NCI-H1694 (cell line): Measurements from ENCODE around the gene BDKRB1.

Source experiments
- DNase-seq: peaks from one replicate; lab custom pipeline; 2025; lab: John Stamatoyannopoulos, UW

The BDKRB1 gene

GRCh38 chr14:96255501-96256366 lies at the start of gene BDKRB1:
BDKRB1 (plus strand) TSS chr14:96256210; CDS start chr14:96263683, 7,473 bp downstream.
- no peak for DNase-seq

GRCh38 chr14:96206461-96206860 lies 49.5 kb upstream of the BDKRB1 start:
- no peak for DNase-seq

DNA sequence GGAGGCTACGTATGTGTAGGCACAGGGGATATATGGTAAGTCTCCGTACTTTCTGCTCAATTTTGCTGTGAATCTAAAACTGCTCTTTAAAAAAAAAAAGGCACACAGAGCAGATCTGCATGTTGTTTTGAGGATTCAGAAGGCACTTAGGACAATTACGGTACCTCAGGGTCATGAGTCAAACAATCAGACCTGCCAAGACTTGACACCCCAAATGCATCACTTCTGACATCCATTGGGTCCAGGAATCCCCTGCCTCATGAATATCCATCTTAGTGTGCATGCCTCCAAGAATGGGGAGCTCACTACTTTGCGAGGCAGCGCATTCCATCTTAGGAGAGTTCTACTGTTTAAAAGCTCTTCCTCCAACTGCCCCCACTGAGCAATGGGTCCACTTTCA lies 48.3 kb upstream of the BDKRB1 start:
- no peak for DNase-seq

GRCh38 chr14:96208739-96209138 lies 47.3 kb upstream of the BDKRB1 start:
- no peak for DNase-seq

- DNase-seq: no peak
Measured at GRCh38 chr14:96212140-96212539, 43.9 kb upstream of the BDKRB1 start.

DNA sequence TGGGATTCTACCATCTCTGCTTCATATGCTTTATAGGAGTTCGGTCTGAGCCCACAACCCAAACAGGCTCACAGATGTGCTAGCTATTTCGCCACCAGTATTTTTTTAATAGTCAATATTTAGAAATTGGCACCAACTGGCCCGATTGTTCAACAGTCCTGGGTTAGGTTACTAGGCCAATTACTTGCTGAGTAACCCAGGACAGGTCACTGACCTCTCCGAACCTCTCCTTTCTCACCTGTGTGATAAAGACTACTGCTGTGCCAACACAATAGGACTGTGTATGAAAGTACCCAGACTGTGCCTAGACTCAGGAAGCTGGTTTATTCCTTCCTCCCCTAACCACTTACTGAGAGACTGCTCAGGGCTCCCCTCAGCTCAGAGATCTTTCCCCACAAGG lies 43.1 kb upstream of the BDKRB1 start:
- no peak for DNase-seq

GRCh38 chr14:96213871-96214465 lies 42.0 kb upstream of the BDKRB1 start:
- no peak for DNase-seq

DNA sequence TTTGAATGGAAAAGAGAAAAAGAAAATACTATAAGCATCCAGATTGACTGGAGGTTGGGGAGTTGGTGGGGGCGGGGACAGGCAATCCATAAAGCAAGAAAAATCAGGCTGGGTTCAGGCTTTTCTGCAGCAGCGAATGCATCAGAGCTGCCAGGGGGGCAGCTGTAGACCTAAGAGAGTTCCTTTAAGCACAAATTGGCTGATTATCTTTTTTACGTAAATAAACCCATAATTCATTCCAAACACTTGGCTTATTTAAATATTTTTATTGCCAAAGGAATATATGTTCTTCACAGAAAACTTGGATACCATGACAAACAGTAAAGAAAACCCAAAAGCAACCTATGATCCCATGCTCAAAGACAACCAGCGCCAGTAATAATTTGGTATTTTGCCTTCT lies 41.2 kb upstream of the BDKRB1 start:
- no peak for DNase-seq

- DNase-seq: no peak
Measured at GRCh38 chr14:96215452-96216244, 40.4 kb upstream of the BDKRB1 start.

DNA sequence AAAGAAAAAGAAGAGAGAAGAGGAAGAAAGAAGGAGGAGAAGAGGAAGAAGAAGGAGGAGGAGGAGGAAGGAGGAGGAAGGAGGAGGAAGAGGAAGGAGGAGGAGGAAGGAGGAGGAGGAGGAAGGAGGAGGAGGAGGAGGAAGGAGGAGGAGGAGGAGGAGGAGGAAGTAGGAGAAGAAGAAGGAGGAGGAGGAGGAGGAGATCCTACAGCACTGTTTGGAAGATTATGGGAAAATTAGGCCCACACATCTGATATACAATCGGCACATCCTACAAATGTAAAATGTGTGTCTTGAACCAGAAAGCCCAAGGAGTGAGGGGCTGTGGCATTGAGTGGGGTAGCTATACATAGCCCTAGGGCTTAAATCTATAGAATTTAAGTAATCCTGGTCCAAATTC lies 39.4 kb upstream of the BDKRB1 start:
- no peak for DNase-seq

DNA sequence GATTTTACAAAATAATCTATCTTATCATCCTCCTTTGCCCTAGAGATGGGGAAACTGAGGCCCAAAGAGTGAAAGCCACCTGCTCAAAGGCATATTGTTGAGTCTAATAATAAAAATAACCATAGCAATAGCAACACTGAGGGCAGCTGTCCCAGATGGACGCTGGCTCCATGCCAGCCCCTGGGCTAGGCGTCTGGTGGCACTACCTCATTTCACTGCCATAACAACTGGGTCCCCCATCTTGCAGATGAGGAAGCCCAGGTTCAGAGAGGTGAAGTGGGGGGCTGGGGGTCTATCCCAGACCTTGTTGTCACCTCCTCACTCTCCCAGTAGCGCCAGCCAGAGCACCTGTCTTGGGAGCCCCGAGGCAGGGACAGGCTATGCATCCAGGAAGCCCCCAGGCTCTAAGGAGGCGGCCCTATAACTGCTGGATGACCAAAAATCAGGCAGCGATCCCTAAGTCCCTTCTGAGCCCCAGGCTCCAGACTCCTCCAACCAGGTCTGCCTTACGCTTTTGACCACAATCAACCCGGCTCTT lies 38.6 kb upstream of the BDKRB1 start:
- no peak for DNase-seq

- no peak for DNase-seq
Measured at GRCh38 chr14:96221109-96221650, 34.8 kb upstream of the BDKRB1 start.

DNA sequence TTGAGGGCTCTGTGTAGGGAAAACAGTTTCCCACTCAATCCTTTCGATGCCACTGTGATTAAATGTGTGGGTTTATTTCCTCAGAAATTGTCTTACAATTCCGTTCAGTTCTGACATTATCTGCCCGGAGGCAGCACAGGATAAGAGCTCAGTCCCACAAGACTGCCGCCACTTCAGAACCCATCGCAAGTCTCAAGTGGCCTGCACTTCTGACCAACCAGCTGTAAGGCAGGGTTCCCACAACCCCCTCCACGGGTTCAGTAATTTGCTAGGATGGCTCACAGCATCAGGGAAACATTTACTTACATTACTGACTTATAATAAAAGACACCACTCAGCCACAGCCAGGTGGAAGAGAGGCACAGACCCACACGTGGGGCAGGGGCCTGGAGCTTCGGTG lies 34.2 kb upstream of the BDKRB1 start:
- DNase-seq: no peak

DNA sequence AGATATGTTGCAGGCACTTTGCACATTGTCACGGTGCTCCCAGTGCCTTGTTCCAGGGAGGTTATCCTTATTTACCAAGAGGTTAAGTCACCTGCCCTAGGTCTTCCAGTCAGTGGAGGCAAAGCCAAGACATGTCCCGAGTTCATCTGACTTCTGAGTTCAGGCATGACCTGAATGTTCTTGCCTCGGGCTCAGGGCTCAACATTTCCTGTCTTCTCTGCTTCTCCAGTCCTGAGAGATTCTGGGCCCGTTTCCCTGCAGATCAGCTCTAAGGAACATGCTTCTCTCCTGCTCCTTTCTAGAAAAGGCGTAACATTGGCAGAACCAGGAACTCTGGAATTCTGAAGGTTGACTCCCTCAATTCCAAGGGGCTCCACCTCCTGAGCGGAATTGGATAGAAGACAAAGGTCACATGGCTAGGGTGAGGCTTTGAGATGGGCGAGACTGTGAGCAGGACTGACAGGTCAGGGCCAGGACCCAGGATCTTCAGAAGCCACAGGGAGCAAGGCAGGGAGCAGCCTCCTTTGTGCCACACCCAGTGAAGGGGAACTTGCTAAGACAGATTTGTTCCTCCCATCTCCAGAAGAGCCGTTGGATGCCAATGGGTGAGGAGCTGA lies 31.4 kb upstream of the BDKRB1 start:
- no peak for DNase-seq

GRCh38 chr14:96225213-96225612 lies 30.8 kb upstream of the BDKRB1 start:
- DNase-seq: no peak

DNA sequence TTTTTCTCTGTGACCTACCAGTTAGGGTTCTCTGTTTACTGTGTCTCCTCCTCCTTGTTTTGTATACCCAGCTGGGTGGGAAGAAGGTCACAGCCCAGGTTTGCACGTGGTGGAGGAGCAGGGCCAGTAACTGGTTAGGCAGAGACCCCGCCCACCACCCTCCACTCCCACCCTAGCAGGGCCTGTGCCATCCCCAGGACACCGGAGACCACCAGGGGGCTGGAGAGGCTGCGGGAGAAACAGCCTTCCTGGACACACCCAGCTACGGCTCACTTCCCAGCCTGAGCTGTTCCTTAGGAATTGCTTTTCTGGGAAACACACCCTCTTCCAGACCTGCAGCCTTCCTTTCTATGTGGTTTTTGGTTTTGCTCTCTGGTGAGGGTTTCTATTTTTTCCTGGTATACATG lies 30.3 kb upstream of the BDKRB1 start:
- no peak for DNase-seq

- DNase-seq: no peak
Measured at GRCh38 chr14:96227428-96227827, 28.6 kb upstream of the BDKRB1 start.

DNA sequence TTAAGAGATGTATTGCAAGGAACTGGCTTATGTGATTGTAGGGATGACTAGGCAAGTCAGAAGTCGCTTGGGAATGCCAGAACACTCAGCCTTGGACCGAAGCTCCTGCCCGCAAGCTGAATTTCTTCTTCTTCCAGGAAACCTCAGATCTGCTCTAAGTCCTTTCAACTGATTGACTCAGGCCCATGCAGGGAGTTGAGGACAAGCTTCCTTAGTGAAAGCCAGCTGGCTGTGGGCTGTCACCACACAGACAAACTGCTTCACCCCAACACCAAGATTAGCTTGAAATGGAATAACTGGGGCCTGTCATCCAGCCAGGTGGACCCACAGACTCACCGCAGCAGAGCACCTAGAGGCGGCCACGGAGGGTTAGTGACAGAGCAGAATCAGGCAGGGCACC lies 26.7 kb upstream of the BDKRB1 start:
- no peak for DNase-seq

DNA sequence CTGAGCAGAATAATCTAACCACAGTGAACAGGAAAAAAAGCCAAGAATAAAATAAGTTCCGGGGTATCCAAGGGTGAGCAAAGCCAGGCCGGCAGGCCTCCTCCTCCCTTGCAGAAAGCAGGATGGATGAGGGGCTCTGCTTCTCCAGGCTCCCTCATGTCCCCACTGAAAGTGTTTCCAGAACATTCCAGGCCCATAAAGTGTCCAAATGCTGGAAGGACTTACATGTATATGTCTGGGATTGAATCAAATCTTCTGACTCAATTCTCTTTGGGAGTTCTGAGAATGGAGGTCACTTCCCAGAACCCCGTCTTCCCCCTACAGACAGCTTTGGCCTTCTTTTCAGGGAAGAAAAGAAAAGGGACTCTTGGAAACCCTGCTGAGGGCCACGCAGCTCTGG lies 25.0 kb upstream of the BDKRB1 start:
- no peak for DNase-seq

DNA sequence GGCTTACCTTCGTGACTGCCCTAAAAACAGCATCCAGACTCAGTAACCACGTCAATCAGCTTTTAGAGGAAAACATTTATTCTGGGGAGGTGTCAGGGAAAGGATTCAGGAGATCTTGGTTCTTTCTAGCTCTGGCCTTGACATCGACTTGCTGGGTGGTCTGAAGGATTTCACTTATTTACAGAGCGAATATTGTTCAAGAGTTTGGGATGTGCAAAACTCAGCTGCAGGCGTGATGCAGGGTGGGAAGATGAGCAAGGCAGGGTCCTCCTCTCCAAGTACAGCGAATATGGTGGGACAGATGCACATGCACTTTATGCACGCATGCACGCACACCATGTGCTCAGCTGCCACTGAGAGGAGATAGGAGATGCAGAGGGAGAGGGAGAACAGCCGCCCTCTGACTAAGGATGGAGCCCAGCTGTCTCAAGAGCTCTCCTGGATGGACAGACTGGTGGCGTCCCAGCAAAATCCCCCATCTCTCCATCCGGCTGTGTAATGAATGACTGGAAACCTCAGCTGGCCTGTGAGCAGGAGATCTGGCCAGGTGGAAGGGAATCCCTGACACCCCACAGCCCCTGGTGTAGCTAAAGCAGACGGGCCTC lies 24.4 kb upstream of the BDKRB1 start:
- peak; percentile 92 for DNase-seq

DNA sequence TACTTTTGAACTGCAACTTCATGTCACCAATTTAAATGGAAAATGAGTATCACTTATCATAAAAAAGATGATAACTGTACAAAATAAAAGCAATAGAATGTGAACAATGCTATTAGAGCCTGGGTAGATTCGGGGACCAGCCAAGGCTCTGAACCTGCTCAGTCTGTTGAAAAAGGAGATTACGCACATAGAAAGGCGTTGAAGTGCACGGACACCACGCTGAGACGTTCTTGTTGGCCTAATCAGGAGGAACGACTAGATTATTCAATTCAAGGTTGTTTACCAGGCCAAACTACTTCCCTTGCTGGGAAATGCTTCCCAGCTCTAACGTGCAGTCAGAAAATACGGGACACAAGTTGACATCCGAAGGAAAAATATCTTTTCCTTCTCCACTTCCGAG lies 23.5 kb upstream of the BDKRB1 start:
- DNase-seq: no peak
